Keratinocyte (primary cell): ENCODE data around the gene SPTBN1.

ENCODE experiments used
- EZH2 ChIP-seq: IDR thresholded peaks from one replicate; pipeline ENCODE4 v1.6.1; 2012; ENCODE audit warnings: inconsistent platforms, mild to moderate bottlenecking, low read length, moderate library complexity
- TF ChIP-seq, protein P1 (sequence below), 3 experiments: IDR thresholded peaks in 1 of 3; conservative IDR thresholded peaks in 1 of 3; optimal IDR thresholded peaks in 1 of 3; 2 replicates in 2 of 3; 3 replicates in 1 of 3; pipeline versions ENCODE3 to v1.5.1; 2011; ENCODE audit warnings: low read length in 3 of 3, mild to moderate bottlenecking in 3 of 3, moderate library complexity in 2 of 3, control low read depth in 1 of 3, inconsistent platforms in 1 of 3; ENCODE audit not compliant: insufficient read depth in 2 of 3; ENCODE audit errors: extremely low read depth in 1 of 3

DNA sequence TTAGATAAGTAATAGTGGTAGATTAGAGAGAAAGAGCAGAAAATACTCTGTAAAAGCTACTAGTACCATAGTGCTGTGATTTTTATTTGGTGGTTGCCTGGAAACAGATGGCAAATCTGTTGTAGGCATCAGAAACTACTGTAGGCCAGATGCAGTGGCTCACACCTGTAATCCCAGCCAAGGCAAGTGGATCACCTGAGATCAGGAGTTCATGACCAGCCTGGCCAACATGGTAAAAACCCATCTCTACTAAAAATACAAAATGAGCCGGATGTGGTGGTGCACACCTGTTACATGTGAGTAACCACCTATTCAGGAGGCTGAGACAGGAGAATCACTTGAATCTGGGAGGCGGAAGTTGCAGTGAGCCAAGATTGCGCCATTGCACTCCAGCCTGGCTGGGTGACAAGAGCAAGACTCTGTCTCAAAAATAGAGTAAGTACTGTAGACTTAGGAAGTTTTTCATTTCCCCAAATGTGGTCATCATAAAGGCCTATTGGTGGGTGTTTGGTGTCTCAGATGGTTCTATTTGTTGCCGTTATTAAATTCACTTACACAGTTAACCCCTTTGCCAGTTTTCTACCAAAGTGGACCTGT lies 79.6 kb downstream of the SPTBN1 start:
- no peak for TF ChIP-seq EZH2
- TF ChIP-seq, protein P1, sequence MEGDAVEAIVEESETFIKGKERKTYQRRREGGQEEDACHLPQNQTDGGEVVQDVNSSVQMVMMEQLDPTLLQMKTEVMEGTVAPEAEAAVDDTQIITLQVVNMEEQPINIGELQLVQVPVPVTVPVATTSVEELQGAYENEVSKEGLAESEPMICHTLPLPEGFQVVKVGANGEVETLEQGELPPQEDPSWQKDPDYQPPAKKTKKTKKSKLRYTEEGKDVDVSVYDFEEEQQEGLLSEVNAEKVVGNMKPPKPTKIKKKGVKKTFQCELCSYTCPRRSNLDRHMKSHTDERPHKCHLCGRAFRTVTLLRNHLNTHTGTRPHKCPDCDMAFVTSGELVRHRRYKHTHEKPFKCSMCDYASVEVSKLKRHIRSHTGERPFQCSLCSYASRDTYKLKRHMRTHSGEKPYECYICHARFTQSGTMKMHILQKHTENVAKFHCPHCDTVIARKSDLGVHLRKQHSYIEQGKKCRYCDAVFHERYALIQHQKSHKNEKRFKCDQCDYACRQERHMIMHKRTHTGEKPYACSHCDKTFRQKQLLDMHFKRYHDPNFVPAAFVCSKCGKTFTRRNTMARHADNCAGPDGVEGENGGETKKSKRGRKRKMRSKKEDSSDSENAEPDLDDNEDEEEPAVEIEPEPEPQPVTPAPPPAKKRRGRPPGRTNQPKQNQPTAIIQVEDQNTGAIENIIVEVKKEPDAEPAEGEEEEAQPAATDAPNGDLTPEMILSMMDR (optimal IDR thresholded peaks at IDR 0.05 in 1 of 3, IDR thresholded peaks at IDR 0.05 in 1 of 3, conservative IDR thresholded peaks at IDR 0.05 in 1 of 3; ENCODE audit: extremely low read depth in 1 of 3, insufficient read depth in 2 of 3, low read length in 3 of 3): no peak
